GM18505 (cell line): Measurements from ENCODE around the gene ABHD17A.

Experiments used
- ATAC-seq: cut with Tn5 transposase; IDR thresholded peaks from one replicate; pipeline ENCODE4 v1.9.1; 2021; ENCODE audit not compliant: unreplicated experiment
- POLR2A ChIP-seq: IDR thresholded peaks from 4 replicates; pipeline ENCODE4 v1.6.1; 2011; ENCODE audit warnings: borderline replicate concordance; ENCODE audit not compliant: insufficient read depth, insufficient read length; ENCODE audit errors: extremely low read depth

ABHD17A gene

DNA sequence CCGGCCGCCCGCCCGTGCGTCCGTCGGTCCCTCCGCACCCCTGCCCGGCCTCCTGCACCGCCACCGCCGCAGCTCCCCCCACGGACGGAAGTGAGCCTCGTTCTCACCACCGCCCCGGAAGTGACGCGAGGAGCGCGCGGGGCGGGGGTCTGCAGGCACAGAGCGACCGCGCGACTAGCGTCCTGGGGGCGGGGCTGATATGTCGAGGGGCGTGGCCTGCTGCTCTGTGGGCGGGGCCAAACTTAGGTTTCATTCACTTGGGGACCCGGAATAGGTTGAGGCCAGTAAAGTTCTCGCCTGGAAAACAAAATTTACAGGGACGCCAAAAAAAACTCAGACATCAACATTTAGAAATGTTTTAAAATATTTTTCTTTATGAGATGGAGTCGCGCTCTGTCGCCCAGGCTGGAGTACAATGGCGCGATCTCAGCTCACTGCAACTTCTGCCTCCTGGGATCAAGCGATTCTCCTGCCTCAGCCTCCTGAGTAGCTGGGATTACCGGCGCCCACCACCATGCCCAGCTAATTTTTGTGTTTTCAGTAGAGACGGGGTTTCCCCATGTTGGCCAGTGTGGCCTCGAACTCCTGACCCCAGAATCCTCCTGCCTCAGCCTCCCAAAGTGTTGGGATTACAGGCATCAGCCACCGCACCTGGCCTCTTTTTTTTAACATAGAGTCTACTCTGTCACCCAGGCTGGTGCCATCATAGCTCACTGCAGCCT is at the start of gene ABHD17A:
Gene ABHD17A (minus strand): TSS at position 99 of the 722 bp plus-strand sequence. CDS start 3,930 bp downstream, outside the sequence.
- peak; percentile 74 for ATAC-seq
- TF ChIP-seq POLR2A = peak; percentile 46

DNA sequence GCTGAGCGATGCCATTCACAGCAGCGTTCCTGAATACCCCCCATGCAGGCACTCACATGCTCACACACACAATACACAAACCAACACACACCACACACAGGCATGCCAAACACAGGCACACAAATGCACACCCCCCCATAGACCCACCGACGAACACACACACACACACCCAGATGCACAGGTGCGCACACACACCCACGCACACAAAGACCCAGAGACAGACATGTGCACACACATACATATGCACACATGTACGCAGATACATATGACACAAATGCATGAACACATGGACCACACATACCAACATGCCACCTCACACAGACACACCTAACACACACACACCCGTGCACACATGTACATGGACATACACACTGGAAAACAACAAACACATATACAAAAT is 48.6 kb upstream of the ABHD17A start:
- no peak for TF ChIP-seq POLR2A
- ATAC-seq = no peak

DNA sequence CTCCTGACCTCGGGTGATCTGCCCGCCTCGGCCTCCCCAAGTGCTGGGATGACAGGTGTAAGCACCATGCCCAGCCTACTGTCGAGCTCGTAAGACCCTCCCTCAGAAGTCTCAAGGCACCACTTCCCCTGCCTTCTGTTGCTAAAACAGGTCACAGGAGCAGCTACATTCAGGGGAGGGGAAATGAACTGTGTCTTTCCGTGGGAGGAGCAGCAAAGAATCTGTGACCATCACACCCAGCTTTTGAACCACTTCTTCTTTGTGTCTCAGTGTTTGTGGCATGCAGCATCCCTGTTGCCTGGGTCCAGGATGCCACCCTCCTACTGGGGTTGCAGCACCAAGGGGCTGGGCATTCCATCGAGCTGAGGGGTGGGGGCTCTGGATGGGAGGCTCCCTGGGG is 47.9 kb upstream of the ABHD17A start:
- no peak for TF ChIP-seq POLR2A
- ATAC-seq = no peak

DNA sequence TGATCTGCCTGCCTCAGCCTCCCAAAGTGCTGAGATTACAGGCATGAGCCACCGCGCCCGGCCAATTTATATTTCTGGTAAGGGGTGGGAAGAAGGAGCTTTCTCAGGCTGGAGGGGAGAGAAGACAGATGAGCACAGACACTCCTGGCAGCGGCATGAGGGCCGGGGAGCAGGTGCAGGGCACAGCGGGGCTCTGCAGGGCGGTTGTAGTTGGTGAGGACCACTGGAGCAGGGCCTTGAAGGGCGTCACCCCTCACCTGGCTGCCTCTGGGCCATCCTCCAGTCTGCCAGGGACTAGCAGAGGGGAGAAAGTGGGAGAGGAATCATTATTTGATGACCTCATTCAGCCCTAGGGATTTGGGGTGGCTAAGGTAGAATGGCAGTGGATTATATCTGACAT is 47.1 kb upstream of the ABHD17A start:
- no peak for TF ChIP-seq POLR2A
- no peak for ATAC-seq

DNA sequence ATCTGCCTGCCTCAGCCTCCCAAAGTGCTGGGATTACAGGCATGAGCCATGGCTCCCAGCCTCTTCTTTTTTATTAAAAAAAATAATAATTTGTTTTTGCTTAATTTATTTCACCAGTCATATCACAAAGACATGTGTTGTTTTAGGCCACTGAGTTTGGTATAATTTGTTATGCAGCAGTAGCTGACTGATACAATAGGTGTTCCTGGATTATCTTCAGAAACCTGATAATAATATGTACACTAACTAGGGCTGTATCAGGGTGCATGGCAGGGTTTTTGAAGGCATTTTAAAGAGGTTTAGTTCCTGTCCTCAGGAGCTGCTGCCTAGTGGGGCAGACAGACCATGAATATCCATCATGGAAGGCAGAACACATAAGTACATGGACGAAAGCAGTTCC is 46.1 kb upstream of the ABHD17A start:
- TF ChIP-seq POLR2A = no peak
- ATAC-seq = no peak

DNA sequence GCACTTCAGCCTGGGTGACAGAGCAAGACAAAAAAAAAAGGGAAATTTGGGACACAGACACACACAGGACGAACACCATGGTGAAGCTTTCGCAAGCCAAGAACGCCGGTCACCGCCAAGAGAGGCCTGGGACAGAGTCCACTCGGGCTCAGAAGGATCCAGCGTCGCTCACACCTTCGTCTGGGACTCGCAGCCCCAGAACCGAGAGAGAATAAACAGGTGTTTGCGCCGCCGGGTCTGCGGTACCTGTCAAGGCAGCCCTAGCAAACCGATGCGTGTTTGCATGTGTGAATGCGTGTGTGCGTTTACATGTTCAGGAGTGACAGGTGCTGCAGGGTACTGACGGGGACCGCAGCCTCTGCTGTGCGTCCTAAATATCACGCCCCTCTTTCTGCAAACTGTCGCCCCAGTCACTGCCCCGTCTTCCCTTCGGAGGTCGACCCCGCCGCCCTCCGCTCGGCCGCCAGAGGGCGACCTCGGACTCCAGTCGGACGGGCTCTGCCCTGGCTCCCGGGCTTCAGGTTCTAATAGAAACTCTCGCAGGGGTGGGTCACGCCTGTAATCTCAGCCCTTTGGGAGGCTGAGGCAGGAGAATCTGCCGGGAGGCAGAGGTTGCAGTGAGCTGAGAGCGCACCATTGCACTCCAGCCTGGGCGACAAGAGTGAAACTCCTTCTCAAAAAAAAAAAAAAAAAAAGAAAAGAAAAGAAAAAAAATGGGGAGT is 43.9 kb upstream of the ABHD17A start:
- ATAC-seq = no peak
- no peak for TF ChIP-seq POLR2A

DNA sequence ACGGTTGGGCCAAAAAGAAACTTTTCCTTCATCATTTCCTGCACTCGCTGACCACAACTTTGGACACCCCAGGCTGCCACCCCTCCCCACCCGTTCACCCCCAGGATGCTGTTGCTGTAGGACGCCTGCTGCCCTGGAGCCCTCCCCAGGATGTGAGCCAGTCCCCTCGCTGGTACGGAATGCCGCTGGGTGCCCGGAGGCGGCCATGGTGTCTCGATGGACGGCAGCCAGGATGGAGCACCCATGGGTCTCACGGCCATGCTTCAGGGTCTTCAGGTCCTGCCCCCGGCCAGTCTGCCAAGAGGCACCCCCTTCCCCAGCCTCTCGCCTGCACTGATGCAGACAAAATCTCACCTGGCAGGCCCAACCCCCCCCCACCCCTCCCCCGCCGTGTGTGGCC is 40.2 kb upstream of the ABHD17A start:
- TF ChIP-seq POLR2A = no peak
- no peak for ATAC-seq

DNA sequence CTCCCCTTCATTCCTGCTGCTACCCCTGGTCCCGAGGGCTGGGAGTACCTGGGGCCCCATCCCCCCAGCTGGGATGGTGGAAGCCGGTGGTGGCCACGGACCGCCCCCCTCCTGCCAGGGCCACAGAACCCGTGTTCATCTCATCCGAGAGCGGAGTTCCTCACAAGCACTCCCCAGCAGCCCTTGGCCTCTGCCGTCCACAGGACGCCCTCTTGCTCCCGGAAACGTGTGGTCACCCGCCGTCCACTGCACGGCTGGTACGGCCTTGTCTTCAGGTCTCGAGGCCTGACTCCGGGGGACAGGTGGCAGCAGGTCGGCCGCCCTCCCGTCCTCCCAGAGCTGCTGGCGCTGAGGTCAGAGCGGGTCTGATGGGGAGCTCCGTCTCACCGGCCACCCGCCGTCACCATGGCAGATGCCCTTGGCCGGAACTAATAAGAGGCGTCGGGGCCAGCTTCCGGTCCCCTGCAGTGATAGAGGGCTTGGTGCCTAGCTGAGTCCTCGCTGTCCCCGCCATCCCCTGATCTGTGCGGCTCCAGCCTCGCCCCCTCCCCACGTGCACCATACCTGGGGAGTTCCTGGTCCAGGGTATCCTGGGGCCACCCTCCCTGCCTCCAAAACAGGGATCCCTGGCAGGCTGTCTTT is 39.1 kb upstream of the ABHD17A start:
- no peak for TF ChIP-seq POLR2A
- no peak for ATAC-seq

DNA sequence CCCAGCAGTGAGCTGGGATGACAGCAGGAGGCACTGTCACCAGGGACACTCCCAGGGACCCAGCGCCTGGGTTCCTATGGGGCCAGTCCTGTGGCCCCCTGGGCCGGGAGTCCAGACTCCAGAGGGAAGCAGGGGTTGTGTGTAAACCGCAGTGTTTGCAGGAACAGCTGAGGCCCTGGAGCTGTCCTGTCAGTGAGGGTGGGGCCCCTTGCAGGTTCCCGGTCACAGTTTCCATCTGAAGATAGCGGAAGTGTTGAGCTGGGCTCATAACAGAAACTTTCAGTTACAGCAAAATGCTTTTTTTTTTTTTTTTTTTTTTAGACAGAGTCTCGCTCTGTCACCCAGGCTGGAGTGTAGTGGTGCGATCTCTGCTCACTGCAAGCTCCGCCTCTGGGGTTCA is 38.0 kb upstream of the ABHD17A start:
- no peak for TF ChIP-seq POLR2A
- ATAC-seq = no peak

DNA sequence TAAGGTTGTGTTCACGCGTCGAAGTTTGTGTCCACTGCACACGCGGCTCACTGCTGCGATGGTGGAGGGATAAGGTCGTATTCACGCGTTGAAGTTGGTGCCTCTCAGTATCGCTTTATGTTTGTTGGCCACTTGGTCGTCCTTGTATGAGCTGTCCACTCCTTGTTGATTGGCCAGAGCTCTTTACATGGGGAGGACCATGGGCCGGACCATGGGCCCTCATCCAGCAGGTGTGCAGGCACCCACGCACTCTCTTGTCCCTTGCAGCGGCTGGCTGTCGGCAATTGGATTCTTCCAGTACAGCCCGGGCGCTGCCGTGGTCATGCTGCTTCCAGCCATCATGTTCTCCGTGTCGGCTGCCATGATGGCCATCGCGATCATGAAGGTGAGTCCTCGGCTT is 37.5 kb upstream of the ABHD17A start:
- TF ChIP-seq POLR2A = no peak
- no peak for ATAC-seq

DNA sequence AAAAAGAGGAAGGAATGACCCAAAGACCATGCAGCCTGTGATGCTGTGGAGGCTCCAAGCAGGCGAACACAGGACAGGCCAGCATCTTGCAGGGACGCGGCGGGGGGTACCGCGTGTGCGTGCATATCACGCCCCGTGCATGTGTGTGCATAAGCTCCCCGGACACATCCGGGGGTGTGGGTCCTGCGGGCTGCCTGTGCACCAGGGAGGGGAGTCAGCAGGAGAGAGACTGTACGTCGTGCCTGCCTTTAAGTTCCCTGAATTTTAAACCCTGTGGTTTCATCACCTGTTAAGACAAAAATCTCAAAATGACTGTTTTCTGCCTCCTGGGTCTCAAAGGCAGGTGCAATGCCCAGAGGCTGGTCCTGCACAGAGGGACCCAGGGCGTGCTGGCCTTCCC is 36.5 kb upstream of the ABHD17A start:
- no peak for TF ChIP-seq POLR2A
- ATAC-seq = no peak

DNA sequence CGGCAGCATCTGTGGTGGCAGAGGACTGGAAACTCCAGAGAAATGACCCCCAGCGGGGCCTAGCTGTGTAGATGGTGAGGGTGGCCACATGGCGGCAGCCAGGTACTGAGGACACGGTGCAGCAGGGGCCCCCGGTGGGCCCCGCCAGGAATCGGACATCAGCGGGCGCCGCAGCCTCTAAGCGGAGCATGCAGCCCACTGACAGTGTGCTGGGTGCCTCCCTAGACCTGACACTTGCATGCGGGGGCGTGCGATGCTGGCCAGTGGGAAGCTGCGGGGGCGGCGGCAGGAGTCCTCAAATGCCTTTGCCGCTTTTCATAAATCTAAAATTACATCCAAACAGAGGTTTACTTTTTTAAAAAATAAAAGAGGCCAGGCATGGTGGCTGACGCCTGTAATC is 36.0 kb upstream of the ABHD17A start:
- no peak for ATAC-seq

DNA sequence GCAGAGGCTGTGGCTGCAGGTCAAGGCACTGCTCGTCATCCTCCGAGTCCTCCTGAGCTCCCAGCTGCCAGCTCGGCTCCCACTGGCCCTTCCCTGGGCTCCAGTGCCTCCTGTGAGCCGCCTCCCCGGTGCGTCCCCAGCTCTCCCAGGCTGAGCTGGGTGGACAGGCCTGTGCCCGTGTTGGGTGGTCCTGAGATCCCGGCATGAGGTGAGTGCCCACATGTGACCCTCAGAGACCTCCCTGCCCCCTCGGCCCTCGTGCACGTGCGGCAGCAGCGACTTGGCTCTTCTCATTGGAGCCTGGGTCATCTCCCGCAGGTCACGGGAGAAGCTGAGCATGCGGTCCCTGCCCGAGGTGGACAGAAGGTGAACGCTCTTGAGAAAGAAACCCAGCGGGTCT is 35.3 kb upstream of the ABHD17A start:
- TF ChIP-seq POLR2A = no peak
- ATAC-seq = no peak

More for the DNA sequence above, 36.0 kb upstream of the ABHD17A start:
- no peak for TF ChIP-seq POLR2A

DNA sequence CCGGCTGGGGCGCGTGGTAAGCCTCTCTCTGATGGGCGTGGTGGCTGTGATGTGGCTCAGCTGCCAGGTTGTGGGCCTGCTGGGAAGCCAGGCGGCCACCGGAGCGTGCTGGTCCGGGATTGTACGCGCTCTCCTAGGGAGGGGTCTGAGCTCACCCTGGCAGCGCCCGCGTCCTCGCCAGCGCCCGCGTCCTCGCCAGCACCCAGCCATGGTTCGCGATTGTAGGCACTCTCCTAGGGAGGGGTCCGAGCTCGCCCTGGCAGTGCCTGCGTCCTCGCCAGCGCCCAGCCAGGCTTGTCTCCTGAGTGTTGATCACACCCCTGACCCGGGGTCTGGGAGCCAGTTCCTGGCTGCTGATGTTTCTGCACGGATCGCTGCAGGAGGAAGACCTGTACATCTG is 33.7 kb upstream of the ABHD17A start:
- TF ChIP-seq POLR2A = no peak
- ATAC-seq = no peak
